ENCODE measurements around the gene MBD3. TPM values are rescaled to one million over a fixed set of nuclear protein-coding genes. Genes with fewer than 3 reads are reported as not detected.
"Not testable (repeated sequence)": the region's sequence is repeated elsewhere in the genome, so short reads cannot be mapped to it uniquely, and the experiment has no call there.

The MBD3 gene
- total RNA-seq, result 61.8 TPM
- long read RNA-seq, full-length matches to known transcripts, result 126 of 181 reads
- long read RNA-seq, partial matches to known transcripts, result 36 of 181 reads
- long read RNA-seq, other reads (novel, unspliced or antisense), result 19 of 181 reads

- intact Hi-C loops (cut with DNase I), result loop anchor here (1.0 kb wide), 1 partner anchor 12 kb away; the partner anchor contains the start of gene UQCR11
Observed at GRCh38 chr19:1592755-1593500, at the start of gene MBD3. TSS of gene MBD3 (minus strand) at chr19:1592865. CDS start at chr19:1592631, 234 bp downstream.

GRCh38 chr19:1640893-1641448 is 48.3 kb upstream of the MBD3 start:
- intact Hi-C loops (cut with DNase I); DNase-seq (ENCODE audit: low spot score): not testable (repeated sequence)

More at GRCh38 chr19:1592755-1593500, at the start of gene MBD3:
- peak; percentile 95 for DNase-seq (ENCODE audit: low spot score)

- intact Hi-C loops (cut with DNase I), result no loop called here
- DNase-seq (ENCODE audit: low spot score), result no peak
Observed at GRCh38 chr19:1636325-1637236, 43.9 kb upstream of the MBD3 start.

- intact Hi-C loops (cut with DNase I), result no loop called here
- no peak for DNase-seq (ENCODE audit: low spot score)
Observed at GRCh38 chr19:1634938-1635243, 42.2 kb upstream of the MBD3 start.

- intact Hi-C loops (cut with DNase I), result no loop called here
Observed at GRCh38 chr19:1634242-1634937, 41.7 kb upstream of the MBD3 start.

GRCh38 chr19:1633269-1633826 is 40.7 kb upstream of the MBD3 start:
- intact Hi-C loops (cut with DNase I), result no loop called here

More at GRCh38 chr19:1634242-1634937, 41.7 kb upstream of the MBD3 start:
- DNase-seq (ENCODE audit: low spot score), result no peak

GRCh38 chr19:1632462-1633268 is 40.0 kb upstream of the MBD3 start:
- intact Hi-C loops (cut with DNase I), result no loop called here
- DNase-seq (ENCODE audit: low spot score), result no peak

More at GRCh38 chr19:1633269-1633826, 40.7 kb upstream of the MBD3 start:
- DNase-seq (ENCODE audit: low spot score), result no peak

GRCh38 chr19:1631557-1632100 is 39.0 kb upstream of the MBD3 start:
- intact Hi-C loops (cut with DNase I), result no loop called here
- no peak for DNase-seq (ENCODE audit: low spot score)

GRCh38 chr19:1630811-1631210 is 38.1 kb upstream of the MBD3 start:
- intact Hi-C loops (cut with DNase I), result no loop called here
- DNase-seq (ENCODE audit: low spot score), result no peak

- intact Hi-C loops (cut with DNase I), result no loop called here
- DNase-seq (ENCODE audit: low spot score), result no peak
Observed at GRCh38 chr19:1630012-1630411, 37.3 kb upstream of the MBD3 start.

GRCh38 chr19:1629256-1629808 is 36.7 kb upstream of the MBD3 start:
- intact Hi-C loops (cut with DNase I), result no loop called here
- no peak for DNase-seq (ENCODE audit: low spot score)

- intact Hi-C loops (cut with DNase I), result no loop called here
- no peak for DNase-seq (ENCODE audit: low spot score)
Observed at GRCh38 chr19:1627194-1627593, 34.5 kb upstream of the MBD3 start.

GRCh38 chr19:1626417-1627010 is 33.8 kb upstream of the MBD3 start:
- intact Hi-C loops (cut with DNase I), result no loop called here

GRCh38 chr19:1624458-1624857 is 31.8 kb upstream of the MBD3 start:
- intact Hi-C loops (cut with DNase I), result no loop called here
- no peak for DNase-seq (ENCODE audit: low spot score)

More at GRCh38 chr19:1626417-1627010, 33.8 kb upstream of the MBD3 start:
- DNase-seq (ENCODE audit: low spot score), result no peak

- DNase-seq (ENCODE audit: low spot score), result no peak
- intact Hi-C loops (cut with DNase I), result no loop called here
Observed at GRCh38 chr19:1622541-1622940, 29.9 kb upstream of the MBD3 start.

GRCh38 chr19:1622007-1622406 is 29.3 kb upstream of the MBD3 start:
- intact Hi-C loops (cut with DNase I), result no loop called here
- no peak for DNase-seq (ENCODE audit: low spot score)

GRCh38 chr19:1621574-1621973 is 28.9 kb upstream of the MBD3 start:
- intact Hi-C loops (cut with DNase I), result no loop called here
- no peak for DNase-seq (ENCODE audit: low spot score)

All from cardiac septum (tissue), 1 donor.